ENCODE data around the gene FAM234B. TPM values are rescaled to one million over a fixed set of nuclear protein-coding genes. Genes with fewer than 3 reads are reported as not detected.

FAM234B gene
- total RNA-seq, 1 donor from 2014 or later, result 9.5 TPM

- Mint-ChIP-seq H3K36me3 (peaks cover 14% of the 10 kb centered on the region), H3K27me3 (ENCODE audit: low read depth) (no peaks in the 10 kb centered on the region), H3K9me3 (no peaks in the 10 kb centered on the region), H3K4me1 (peaks cover 3% of the 10 kb centered on the region), H3K27ac (no peak overlapping the region), H3K4me3 (no peak overlapping the region)
- DNase-seq (ENCODE audit: low spot score in 2 of 2, unreplicated experiment in 2 of 2), result no peak
- no peak for TF ChIP-seq CTCF (IDR thresholded peaks at IDR 0.05; ENCODE audit: unreplicated experiment)
Measured at GRCh38 chr12:13062669-13063068, 18.5 kb downstream of the FAM234B start.

GRCh38 chr12:13066014-13066413, 21.8 kb downstream of the FAM234B start:
- DNase-seq (ENCODE audit: low spot score in 2 of 2, unreplicated experiment in 2 of 2), result no peak
- no peak for TF ChIP-seq CTCF (IDR thresholded peaks at IDR 0.05; ENCODE audit: unreplicated experiment)
- peaks cover 16% of the 10 kb centered on the region for H3K36me3 Mint-ChIP-seq
- H3K4me1 Mint-ChIP-seq, result peaks cover 3% of the 10 kb centered on the region
- H3K9me3 Mint-ChIP-seq, result no peaks in the 10 kb centered on the region
- no peak overlapping the region for H3K4me3 Mint-ChIP-seq
- no peak overlapping the region for H3K27ac Mint-ChIP-seq
- H3K27me3 Mint-ChIP-seq (ENCODE audit: low read depth), result no peaks in the 10 kb centered on the region

GRCh38 chr12:13066459-13066858, 22.3 kb downstream of the FAM234B start:
- DNase-seq (ENCODE audit: low spot score in 2 of 2, unreplicated experiment in 2 of 2), result no peak
- no peak overlapping the region for H3K27ac Mint-ChIP-seq

GRCh38 chr12:13067322-13067721, 23.1 kb downstream of the FAM234B start:
- Mint-ChIP-seq H3K4me3 (no peak overlapping the region), H3K4me1 (no peaks in the 10 kb centered on the region), H3K36me3 (peaks cover 18% of the 10 kb centered on the region), H3K9me3 (no peaks in the 10 kb centered on the region), H3K27ac (no peak overlapping the region), H3K27me3 (ENCODE audit: low read depth) (no peaks in the 10 kb centered on the region)
- DNase-seq (ENCODE audit: low spot score in 2 of 2, unreplicated experiment in 2 of 2), result no peak
- TF ChIP-seq CTCF (IDR thresholded peaks at IDR 0.05; ENCODE audit: unreplicated experiment), result no peak

More at GRCh38 chr12:13066459-13066858, 22.3 kb downstream of the FAM234B start:
- Mint-ChIP-seq H3K4me3 (no peak overlapping the region), H3K4me1 (peaks cover 3% of the 10 kb centered on the region), H3K27me3 (ENCODE audit: low read depth) (no peaks in the 10 kb centered on the region), H3K36me3 (peaks cover 18% of the 10 kb centered on the region), H3K9me3 (no peaks in the 10 kb centered on the region)
- no peak for TF ChIP-seq CTCF (IDR thresholded peaks at IDR 0.05; ENCODE audit: unreplicated experiment)

- no peak overlapping the region for H3K27ac Mint-ChIP-seq
- peaks cover 3% of the 10 kb centered on the region for H3K4me1 Mint-ChIP-seq
- no peaks in the 10 kb centered on the region for H3K27me3 Mint-ChIP-seq (ENCODE audit: low read depth)
- no peaks in the 10 kb centered on the region for H3K9me3 Mint-ChIP-seq
- no peak for DNase-seq (ENCODE audit: low spot score in 2 of 2, unreplicated experiment in 2 of 2)
- H3K4me3 Mint-ChIP-seq, result no peak overlapping the region
- TF ChIP-seq CTCF (IDR thresholded peaks at IDR 0.05; ENCODE audit: unreplicated experiment), result no peak
- peaks cover 27% of the 10 kb centered on the region for H3K36me3 Mint-ChIP-seq
Measured at GRCh38 chr12:13069380-13069779, 25.2 kb downstream of the FAM234B start.
